Activated CD4-positive, alpha-beta T cell treated with anti-CD3 and anti-CD28 coated beads for 4 hours (primary cell): Measurements from ENCODE around the gene U2AF1L4.
"Not testable (repeated sequence)": the region's sequence is repeated elsewhere in the genome, so short reads cannot be mapped to it uniquely, and the experiment has no call there.

Experiments used
- DNase-seq, 2 donors: peaks; one replicate each; pipeline ENCODE4 v3.0.0-alpha.2; 2020

U2AF1L4 gene

GRCh38 chr19:35724560-35724959 is 20.7 kb downstream of the U2AF1L4 start:
- no peak for DNase-seq

- not testable (repeated sequence) for DNase-seq
Measured at GRCh38 chr19:35724132-35724531, 21.1 kb downstream of the U2AF1L4 start.

DNA sequence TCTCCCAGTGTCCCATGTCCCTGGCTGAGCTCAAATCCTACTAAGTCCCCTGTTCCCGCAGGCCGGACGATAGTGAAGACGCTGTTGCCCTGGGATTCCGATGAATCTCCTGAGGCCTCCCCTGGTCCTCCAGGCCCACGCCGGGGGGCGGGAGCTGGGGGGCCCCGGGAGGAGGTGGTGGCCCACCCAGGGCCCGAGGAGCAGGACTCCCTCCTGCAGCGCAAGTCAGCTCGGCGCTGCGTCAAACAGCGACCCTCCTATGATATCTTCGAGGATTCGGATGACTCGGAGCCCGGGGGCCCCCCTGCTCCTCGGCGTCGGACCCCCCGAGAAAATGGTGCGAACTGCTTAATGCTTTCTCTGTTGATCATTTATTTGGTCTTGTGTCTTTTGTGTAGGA is 21.5 kb downstream of the U2AF1L4 start:
- DNase-seq: no peak

GRCh38 chr19:35722897-35723296 is 22.3 kb downstream of the U2AF1L4 start:
- DNase-seq: no peak

- DNase-seq: no peak
Measured at GRCh38 chr19:35722461-35722860, 22.8 kb downstream of the U2AF1L4 start.

DNA sequence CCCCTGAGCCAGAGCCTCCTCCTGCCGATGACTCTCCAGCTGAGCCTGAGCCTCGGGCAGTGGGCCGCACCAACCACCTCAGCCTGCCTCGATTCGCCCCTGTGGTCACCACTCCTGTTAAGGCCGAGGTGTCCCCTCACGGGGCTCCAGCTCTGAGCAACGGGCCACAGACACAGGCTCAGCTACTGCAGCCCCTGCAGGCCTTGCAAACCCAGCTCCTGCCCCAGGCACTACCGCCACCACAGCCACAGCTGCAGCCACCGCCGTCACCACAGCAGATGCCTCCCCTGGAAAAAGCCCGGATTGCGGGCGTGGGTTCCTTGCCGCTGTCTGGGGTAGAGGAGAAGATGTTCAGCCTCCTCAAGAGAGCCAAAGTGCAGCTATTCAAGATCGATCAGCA is 23.8 kb downstream of the U2AF1L4 start:
- DNase-seq: no peak

DNA sequence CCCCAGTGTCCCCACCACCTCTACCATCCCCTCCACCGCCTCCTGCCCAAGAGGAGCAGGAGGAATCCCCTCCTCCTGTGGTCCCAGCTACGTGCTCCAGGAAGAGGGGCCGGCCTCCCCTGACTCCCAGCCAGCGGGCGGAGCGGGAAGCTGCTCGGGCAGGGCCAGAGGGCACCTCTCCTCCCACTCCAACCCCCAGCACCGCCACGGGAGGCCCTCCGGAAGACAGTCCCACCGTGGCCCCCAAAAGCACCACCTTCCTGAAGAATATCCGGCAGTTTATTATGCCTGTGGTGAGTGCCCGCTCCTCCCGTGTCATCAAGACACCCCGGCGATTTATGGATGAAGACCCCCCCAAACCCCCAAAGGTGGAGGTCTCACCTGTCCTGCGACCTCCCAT is 24.6 kb downstream of the U2AF1L4 start:
- no peak for DNase-seq

GRCh38 chr19:35720163-35720524 is 25.1 kb downstream of the U2AF1L4 start:
- DNase-seq: no peak

DNA sequence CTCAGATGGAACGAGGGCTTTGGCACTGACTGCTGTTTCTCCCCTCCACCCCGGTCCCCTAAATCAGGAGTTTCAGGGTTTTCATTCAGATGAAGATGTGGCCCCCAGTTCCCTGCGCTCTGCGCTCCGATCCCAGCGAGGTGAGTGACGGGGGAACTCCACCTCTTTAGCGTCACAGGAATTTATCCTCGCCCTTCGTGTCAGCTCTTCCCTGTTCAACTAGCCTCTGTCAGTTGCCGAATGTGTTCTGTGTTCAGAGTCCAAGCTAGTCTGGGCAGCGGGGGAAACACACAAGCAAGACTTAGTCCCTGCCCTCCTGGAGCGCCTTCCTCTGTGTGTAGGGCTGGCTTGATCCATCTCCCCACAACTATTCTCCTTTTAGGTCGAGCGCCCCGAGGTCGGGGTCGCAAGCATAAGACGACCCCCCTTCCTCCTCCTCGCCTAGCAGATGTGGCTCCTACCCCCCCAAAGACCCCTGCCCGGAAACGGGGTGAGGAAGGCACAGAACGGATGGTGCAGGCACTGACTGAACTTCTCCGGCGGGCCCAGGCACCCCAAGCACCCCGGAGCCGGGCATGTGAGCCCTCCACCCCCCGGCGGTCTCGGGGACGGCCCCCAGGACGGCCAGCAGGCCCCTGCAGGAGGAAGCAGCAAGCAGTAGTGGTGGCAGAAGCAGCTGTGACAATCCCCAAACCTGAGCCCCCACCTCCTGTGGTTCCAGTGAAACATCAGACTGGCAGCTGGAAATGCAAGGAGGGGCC is 25.6 kb downstream of the U2AF1L4 start:
- DNase-seq: no peak

- peak; percentile 56 to 71 for DNase-seq
Measured at GRCh38 chr19:35718345-35719041, 26.7 kb downstream of the U2AF1L4 start.

- DNase-seq: no peak
Measured at GRCh38 chr19:35717665-35718344, 27.4 kb downstream of the U2AF1L4 start, which contains the start of gene KMT2B. KMT2B (plus strand) TSS chr19:35718003; CDS start chr19:35718019, 16 bp downstream.

DNA sequence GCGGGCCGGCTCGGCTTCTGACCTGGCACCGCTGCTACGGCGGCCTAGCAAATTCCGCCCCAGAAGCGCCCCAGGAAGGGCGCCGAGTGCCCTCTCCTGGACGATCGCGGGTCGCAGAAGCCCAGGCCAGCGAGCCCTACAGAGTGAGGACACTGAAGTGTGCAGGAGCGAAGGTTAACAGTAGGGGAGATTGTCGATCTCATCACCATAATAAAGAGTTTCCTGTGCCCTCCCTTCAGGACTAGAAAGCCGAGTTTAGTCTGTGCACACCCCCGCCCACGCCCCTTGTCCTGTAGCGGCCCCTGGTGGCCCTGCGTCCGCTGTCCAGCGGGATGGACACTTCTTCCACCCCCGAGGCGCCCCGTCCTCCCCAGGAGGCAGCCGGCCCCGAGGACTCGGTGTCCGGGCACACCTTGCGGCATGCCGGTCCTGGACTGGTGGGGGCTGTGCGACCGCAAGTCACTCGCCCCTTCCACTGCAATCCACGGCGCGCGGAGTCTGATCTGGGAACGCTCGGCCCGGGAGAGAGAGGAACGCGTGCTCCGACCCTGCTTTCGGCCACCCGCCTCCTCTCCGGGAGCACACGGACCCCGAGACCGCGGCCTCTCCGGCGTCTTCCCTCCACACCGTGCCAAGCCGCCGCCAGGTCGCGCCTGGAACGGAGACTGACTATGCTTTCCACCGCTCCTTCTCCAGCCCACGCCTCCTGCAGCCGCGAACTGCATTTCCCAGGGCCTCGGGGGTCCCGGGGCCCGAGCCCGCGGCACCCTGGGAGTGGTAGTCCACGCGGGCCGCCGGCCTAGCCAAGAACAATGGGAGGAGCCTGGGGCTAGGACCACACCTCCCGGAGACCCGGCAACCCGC is 28.2 kb downstream of the U2AF1L4 start:
- DNase-seq: peak; percentile 95 to 98

DNA sequence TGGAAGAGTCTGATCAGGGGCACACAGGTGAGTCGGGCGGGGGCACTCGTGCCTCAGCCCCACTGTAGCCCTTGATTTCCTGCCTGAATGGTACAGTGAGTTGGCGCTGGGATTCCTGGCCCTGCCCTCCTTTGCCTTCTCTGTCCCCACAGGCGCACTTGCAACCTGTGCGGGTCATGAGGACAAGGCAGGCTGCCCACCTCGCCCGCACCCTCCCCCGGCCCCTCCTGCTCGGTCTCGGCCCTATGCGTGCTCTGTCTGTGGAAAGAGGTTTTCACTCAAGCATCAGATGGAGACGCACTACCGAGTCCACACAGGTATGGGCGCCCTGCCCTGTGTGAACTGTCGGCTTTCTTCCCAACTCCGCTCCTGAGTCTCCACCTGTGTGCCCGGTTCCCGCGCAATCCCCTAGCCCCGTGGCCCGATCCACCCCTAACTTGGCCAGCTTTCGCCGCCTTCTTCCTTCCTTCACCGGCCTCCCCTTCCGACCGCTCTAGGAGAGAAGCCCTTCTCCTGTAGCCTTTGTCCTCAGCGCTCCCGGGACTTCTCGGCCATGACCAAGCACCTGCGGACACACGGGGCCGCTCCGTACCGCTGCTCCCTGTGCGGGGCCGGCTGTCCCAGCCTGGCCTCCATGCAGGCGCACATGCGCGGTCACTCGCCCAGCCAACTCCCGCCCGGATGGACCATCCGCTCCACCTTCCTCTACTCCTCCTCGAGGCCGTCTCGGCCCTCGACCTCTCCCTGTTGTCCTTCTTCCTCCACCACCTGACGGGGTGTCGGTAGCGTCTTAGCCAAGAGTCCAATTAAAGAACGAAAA is 29.0 kb downstream of the U2AF1L4 start:
- peak in 1 of 2 donors; percentile 19 for DNase-seq

GRCh38 chr19:35715355-35715809 is 29.8 kb downstream of the U2AF1L4 start:
- no peak for DNase-seq

DNA sequence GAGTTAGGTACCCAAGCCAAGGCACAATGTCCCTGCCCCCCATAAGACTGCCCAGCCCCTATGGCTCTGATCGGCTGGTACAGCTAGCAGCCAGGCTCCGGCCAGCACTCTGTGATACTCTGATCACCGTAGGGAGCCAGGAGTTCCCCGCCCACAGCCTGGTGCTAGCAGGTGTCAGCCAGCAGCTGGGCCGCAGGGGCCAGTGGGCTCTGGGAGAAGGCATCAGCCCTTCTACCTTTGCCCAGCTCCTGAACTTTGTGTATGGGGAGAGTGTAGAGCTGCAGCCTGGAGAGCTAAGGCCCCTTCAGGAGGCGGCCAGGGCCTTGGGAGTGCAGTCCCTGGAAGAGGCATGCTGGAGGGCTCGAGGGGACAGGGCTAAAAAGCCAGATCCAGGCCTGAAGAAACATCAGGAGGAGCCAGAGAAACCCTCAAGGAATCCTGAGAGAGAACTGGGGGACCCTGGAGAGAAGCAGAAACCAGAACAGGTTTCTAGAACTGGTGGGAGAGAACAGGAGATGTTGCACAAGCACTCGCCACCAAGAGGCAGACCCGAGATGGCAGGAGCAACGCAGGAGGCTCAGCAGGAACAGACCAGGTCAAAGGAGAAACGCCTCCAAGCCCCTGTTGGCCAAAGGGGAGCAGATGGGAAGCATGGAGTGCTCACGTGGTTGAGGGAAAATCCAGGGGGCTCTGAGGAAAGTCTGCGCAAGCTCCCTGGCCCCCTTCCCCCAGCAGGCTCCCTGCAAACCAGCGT is 30.4 kb downstream of the U2AF1L4 start:
- no peak for DNase-seq

GRCh38 chr19:35713904-35714495 is 31.2 kb downstream of the U2AF1L4 start:
- DNase-seq: no peak

DNA sequence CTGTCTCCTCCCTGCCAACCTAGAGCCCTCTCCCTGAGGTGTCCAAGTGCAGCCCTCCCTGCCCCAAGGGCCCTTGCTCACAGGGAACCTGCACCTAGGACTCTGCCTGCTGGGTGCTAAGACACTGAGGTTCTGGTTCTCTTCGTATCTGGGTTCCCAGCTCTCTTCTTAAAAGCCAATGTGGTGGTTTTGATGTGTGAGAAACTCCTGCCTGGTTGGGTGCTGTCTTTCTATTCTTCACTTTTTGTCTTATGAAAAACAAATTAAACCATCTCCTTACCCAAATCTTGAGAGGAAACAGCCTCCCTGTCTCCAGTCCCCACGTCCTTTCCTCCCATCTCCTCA is 31.7 kb downstream of the U2AF1L4 start:
- no peak for DNase-seq

GRCh38 chr19:35712567-35713505 is 32.4 kb downstream of the U2AF1L4 start:
- DNase-seq: peak; percentile 41 to 50
